Dermis blood vessel endothelial cell (primary cell): ENCODE results near the gene FGF8. TPM values are rescaled to one million over a fixed set of nuclear protein-coding genes. Genes with fewer than 3 reads are reported as not detected.

Experiments
- DNase-seq: peaks from one replicate; pipeline ENCODE4 v3.0.0; 2010
- total RNA-seq: library from RNA; depleted of rRNA; stranded (reverse); fragments of >200 nt; gene quantifications from 2 replicates; pipeline ENCODE4 v1.2.3, GENCODE V29; 2014

The FGF8 gene
- total RNA-seq, 1 donor from 2014 or later: not detected

DNA sequence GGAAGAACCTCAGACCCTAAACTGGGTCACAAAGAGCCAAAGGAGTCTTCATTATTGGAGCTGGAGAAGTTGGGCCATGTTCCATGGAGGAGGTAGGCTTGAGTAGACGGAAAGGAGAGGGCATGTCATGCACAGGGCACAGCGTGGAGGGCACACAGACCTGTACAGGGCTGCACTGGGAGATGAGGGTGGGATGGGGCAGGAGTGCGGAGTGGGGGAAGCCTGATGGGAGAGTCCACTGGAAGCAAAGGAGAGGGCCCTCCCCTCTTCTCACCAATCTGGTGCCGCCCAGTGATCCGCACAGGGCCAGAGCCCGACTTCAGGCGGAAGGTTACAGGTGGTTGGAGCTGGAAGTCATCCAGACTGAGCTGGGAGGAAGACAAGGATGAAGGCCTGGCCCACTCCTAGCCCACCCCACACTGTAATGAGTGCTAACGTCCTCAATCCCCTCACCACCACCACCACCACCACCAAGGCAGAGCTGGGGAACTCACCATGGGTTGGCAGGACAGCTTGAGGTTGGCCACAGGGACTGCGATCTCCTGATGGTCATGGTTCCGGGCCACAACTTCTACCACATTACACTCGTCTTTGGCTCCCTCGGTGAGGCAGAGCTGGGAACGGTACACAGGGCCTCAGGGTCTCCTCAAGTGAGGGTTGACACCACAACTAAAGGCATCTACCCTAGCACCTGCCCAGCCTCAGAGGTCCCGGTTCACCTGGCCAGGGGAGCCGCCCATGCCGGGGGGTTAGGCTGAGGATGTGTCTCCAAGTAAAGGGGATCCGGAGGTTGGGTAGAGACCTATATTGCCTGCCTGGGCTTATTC lies 6.3 kb upstream of the FGF8 start:
- DNase-seq: no peak

GRCh38 chr10:101781655-101781983 lies 5.7 kb upstream of the FGF8 start:
- DNase-seq: no peak

GRCh38 chr10:101780818-101781654 lies 5.1 kb upstream of the FGF8 start:
- DNase-seq: peak; percentile 82

DNA sequence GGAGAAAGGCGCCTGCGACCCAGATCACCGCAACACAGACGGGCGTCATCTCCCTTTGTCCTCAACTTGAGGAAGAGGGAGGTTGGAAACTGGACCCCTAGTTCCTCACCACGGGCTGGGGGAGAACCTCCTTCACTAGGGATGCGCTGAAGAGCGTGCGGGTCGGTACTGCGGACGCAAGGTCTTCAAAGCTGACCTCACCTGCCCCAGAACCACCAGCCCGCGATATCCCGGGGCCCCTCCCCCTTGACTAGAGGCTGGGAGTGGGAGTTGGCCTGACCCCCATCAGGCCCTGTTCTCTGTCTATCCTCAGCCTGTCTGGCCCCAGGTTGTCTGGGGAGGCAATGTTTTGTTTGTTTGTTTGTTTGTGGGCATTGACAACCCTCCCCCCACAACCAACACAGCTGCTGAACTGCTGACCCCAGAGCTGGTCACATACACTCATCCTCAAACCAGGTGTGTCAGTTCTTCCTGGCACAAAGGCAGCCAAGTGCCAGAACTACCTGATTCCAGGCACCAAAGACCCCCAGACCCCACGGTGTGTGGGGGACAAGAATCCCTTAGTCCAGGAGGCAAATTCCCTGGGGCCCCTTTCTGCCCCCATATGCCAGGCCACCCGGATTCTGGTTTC lies 4.4 kb upstream of the FGF8 start:
- DNase-seq: no peak

DNA sequence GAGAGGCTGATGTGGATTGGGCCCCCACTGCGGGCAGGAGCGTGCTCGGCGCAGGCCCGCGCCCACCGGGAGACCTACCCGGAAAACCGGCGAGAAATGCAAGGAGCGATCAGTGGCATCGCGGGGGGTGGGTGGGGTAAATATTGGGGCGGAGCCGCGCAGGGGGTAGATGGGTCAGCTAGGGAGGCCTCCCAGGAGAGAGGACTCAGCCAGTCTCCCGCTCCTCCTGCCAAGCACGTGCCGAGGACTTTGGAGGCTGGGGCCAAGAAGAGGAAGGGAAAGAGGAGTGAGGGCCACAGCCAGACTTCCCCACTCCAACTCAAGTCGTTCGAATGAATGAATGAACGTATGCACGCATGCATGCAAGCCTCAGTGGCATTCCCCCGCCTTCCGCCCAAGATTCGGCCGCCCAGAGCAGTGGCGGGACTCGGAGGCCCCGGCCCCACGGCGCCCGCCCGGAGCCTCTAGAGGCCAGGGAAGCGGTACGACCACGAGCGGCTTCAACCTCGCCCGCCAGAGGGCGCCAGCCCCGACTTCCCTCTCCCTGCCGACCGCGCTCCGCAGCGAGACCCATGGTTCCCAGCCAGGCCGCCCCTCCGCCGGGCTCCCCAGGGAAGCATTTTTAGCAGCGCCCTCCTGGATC lies 3.8 kb upstream of the FGF8 start:
- DNase-seq: peak; percentile 82

DNA sequence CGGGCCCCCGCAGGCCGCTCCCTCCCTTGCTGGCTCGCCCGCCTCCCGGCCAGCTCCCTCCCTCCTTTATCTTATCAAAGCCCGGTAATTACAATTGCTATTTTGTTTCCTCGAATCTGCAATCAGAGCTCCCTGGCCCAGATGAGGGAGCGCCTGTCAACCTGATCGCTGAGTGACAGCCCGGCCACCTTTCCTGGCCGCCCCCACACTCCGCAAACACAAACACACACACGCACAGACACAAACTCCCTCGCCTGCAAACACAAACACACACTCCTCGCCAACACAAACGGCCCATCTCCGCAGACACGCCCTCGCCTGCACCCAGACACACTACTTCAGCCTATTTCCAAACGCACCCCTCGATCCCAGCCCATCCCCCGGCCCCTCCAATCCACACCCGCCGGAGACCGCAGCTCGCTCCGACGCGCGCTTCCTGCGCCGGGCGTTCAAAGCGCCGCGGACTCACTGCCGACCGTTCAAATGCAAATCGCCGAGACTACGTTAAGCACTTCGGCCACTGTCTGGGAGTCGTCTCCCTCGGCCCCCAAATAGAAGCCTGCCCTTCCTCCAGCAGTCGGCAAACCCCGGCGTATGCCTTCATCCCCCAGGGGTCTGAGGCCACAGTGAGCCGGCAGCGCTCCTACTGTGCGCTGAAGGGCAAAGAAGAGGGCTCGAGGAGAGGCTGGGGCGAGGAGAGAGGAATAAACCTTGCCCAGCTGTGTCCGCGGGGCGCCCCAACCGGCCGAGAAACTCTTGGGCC lies 3.0 kb upstream of the FGF8 start:
- DNase-seq: peak; percentile 67

- DNase-seq: no peak
These were observed 2.4 kb upstream of the FGF8 start for GRCh38 chr10:101778151-101778780.

GRCh38 chr10:101777619-101778145 lies 1.8 kb upstream of the FGF8 start:
- DNase-seq: no peak

DNA sequence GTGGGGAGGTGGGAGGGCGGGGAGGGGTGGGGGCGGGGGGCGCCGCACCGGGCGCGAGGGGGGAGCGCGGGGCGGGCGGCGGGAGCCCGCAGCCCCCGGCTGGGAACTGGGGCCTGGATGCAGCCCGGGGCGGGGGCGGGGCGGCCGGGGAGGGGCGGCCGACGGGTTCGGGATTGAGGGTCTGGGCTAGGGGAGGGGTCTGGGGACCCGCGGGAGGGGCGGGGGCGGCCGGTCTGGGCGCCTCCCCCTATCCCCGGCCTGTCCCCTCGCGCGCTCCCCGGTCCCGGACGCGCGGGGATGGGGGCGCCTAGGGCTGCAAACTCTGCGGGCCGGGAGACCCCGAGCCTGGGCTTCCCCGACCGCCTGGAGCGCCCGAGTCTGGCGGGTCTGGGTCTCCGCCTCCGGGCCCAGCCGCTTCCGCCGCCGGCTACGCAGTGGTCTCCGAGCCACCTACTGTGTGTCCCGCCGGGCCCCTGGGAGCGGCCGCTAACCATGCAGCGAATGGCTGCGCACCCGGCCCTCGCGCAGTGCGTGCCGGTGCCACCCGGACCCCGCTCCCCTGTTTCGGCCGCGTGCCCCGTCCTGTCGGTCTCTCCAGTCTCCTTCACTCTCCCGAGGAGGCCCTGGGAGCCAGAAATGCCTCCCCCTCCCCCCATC lies 375 bp upstream of the FGF8 start:
- DNase-seq: no peak

DNA sequence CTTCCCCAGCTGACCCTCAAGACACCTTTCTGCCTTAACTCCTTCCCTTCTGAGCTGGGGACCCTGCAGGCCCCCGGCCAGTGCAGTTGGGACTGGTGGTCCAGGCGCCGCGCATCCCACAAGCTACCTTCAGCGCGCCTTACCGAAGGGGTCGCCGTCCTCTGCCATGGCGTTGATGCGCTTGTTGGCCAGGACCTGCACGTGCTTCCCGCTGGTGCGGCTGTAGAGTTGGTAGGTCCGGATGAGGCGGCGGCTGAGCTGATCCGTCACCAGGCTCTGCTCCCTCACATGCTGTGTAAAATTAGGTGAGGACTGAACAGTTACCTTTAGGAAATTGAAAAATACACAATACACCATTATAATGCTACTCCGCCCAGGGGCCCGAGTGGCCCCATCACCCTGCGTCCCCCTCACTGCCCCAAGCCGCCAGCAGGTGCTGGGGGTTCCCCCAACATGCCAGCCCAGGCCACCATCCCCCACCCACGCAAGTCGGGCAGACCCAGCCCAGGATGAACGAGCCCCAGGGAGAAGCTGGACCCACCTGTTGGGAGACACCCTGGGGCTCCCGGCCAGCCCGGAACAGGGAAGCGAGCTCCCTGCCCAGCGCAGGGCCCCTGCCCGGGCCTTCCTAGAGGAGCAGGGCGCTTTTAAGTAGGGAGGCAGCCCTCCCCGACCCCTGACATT lies 1.2 kb downstream of the FGF8 start:
- no peak for DNase-seq

DNA sequence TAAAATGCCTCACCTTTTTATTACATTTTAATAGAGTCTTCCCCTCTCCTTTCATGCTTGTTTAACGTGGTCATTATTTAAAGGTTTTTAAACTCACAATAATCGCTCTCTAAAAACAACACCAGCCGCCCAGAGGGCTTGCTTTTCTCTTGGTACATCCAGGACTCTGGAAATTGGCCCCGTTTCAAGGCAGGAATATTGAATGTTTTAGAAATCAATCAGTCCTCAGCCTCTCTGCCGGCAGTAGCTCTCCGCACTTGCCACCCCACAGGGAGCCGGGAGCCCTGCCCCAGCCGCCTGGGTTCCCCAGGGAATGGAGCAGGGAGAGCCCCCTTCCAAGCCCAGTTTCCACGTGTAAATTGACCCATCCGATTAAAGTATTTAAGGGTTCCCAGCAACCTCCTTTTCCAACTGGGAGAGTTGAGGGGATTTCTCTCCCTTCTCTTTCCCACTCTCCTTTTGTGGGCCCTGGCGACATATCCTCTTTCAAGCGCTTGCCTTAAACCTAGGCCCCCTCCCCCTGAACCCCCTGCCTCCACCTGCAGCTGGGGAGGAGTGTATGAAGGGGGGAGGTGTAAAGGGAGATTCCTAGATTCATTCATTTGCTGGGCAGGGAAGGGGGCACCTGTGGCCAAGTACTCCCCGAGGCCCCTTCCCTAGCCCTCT lies 1.9 kb downstream of the FGF8 start:
- no peak for DNase-seq

DNA sequence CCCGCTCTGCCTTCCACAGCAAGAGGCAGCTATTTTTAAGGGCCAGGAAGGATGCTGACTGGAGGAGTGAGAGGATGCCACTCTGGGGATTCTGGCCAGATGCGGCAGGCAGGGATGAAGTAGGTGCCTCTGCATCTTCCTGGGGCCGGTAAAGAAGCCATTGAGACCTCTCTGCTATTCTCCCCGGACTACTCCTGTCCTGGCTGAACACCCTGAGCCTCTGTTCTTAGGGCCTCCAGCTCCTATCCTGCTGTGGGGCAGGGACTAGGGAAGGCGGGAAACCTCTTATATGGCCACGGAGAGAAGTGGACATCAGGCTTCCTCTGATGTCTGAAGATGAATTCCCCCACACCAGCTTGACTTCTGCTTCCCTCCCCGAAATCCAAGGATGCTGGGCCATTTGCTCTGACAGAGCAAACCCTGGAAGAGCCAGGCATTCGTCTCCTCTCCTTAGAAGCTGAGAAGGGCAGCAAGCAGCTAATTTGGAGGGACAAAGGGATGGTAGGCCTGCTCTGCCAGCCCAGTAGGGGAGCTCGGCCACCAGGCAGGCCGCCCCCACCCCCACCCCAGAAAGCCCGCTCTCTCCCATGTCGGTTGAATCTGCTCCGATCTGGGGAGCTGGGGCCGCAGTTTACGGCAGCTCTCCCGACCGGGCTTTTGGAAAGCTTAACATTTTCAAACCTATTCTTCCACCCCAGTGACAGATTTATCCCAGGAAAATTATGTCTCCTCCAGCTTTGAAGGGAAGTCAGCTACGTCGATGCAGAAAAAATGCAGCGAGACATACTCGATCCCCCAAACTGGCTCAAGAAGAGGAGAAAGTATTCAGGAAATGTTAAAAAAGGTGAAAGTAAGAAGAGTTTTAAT lies 2.8 kb downstream of the FGF8 start:
- DNase-seq: no peak

DNA sequence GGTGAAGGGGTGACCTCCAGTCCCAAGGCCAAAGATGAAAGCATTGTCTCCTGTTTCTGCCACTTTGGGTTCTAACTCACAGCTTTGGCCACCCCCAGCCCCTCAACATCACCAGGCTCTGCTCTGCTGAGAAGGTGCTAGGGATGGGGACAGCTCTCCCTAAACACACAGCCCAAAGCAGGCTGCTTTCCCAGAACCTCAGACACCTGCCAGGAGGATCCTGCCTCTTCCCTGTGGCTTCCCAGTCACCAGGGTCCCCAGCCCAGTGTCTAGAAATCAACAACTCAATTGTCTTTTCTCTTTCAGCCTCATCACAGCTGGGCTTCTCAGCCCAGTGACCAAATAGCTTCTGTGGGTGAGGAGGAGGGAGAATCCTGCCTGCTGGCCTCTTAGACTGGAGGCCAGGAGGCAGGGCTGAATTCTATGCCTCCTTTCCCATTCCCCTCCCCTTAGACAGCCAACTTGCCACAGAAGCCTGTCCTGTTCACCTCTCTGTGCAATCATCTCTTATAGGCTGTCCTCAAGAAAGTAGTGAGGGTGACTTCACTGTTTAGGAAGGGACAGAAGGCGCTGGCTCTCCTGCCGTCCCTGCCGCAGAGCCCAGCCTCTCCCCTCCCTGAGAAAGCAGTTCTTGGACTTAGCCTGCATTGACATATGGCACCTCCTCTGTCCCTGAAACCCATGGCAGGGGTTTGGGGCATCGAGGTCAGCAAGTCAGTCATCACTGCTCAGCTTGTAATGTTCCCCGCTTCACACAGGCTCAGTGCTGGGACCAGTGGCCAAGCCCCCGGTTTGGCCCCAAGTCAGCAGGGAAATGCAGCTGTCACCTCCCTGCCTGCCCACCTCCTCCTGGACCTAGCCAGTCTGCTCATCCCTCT lies 3.7 kb downstream of the FGF8 start:
- DNase-seq: no peak

DNA sequence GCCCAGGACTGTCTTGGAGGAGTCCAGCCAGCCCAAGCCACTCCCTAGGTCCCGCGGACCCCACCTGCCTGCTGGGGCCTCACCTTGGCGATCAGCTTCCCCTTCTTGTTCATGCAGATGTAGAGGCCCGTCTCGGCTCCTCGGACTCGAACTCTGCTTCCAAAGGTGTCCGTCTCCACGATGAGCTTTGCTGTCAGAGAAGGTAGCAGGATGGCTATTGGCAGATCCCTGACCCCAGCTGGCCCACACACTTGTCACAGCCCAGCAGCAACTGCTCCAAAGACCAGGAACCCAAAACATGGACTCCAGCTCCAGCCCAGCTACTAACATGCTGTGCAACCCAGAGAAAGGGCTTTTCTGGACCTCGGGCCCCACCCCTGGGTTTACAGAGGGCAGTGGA lies 4.5 kb downstream of the FGF8 start:
- DNase-seq: no peak

- no peak for DNase-seq
These were observed 5.3 kb downstream of the FGF8 start for GRCh38 chr10:101770331-101771215.

GRCh38 chr10:101769541-101770180 lies 6.3 kb downstream of the FGF8 start:
- no peak for DNase-seq
